ENCODE results near the gene FAT3. TPM values are rescaled to one million over a fixed set of nuclear protein-coding genes. Genes with fewer than 3 reads are reported as not detected.

FAT3 gene
- total and polyA plus RNA-seq, 2 of the 13 experiments (the other 11 are each of a cell fraction or from before 2014, with no cell fraction given) = not detected

DNA sequence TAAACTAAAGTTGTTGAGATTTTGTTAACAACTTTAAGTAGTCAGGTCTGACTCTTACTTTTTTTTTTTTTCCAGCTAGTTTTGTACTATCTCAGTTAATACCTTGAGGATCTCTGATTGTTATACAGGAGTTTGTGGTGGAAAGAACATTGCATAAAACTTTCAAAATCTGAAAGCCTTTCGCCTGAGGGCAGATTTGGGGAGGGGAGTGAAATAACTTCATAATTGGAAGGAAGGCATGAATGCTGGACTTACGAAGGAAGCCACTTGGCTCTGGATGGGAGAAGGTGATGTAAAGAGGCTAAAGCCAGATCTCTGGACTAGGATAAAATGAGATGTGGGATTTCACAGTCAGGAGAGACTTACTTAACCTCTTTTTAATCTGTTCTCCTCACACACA, 18.2 kb upstream of the FAT3 start (continued):
- TF ChIP-seq, protein P1, sequence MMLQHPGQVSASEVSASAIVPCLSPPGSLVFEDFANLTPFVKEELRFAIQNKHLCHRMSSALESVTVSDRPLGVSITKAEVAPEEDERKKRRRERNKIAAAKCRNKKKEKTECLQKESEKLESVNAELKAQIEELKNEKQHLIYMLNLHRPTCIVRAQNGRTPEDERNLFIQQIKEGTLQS (CRISPR knock-in tag; IDR thresholded peaks at IDR 0.05) = no peak
- TF ChIP-seq ZNF431 (CRISPR knock-in tag; IDR thresholded peaks at IDR 0.05; ENCODE audit: borderline replicate concordance, low read depth) = no peak
- no peak for TF ChIP-seq SOX6 (IDR thresholded peaks at IDR 0.05)
- no peak for TF ChIP-seq SOX6 (CRISPR knock-in tag; IDR thresholded peaks at IDR 0.05)

DNA sequence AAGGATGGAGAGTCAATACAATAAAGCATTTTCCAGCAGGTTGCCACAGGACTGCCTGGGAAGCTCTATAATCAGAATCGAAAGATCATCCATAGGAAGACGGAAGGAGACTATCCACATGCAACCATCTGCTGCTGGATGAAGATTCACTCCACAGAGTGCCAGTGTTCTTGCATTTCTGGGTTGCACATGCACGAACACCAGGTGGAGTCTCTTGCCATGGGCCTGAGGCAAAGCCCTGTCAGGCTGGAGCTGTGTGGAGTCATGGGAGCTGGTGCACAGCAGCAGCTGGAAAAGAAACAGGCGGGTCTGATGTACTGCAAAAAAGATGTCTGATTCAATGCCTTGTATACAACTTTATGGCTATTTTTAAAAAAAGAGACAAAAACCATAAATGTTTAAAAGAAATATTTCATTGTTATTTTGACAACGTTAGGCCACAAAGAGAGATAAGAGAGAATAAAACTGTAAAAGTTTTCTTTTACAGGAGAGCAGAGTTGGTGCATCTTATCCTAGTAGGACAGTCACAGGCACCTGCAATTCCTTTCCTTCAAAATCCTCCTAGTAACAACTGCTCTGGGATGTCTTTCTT, 12.9 kb upstream of the FAT3 start:
- POLR2A ChIA-PET = no interaction called here
- Histone ChIP-seq H3K4me1 (ENCODE audit: insufficient read depth, low read length) (no peaks in the 10 kb centered on the region), H3K36me3 (replicated peaks in 1 of 2; ENCODE audit: control insufficient read depth in 1 of 2, insufficient read depth in 2 of 2, low read length in 2 of 2) (no peaks in the 10 kb centered on the region), H3K4me2 (ENCODE audit: low read depth, low read length) (no peak overlapping the region), H3K79me2 (ENCODE audit: insufficient read depth, low read length) (no peaks in the 10 kb centered on the region), H4K20me1 (ENCODE audit: insufficient read depth, low read length) (no peaks in the 10 kb centered on the region), H3K27me3 (ENCODE audit: control insufficient read depth in 1 of 2, insufficient read depth in 2 of 2, low read length in 2 of 2) (no peaks in the 10 kb centered on the region), H2AFZ (ENCODE audit: low read length) (no peak overlapping the region), H3K9ac (ENCODE audit: insufficient read depth, low read depth, low read length) (no peak overlapping the region), H3K27ac (ENCODE audit: extremely low read length, insufficient read depth, low read length) (no peak overlapping the region), H3K9me3 (ENCODE audit: low read length) (no peaks in the 10 kb centered on the region), H3K4me3 (replicated peaks in 1 of 3; ENCODE audit: insufficient read depth in 1 of 3, low read depth in 2 of 3, low read length in 3 of 3) (no peak overlapping the region)
- peak; percentile 53 for TF ChIP-seq STAG1 (CRISPR knock-in tag; IDR thresholded peaks at IDR 0.05)
- no peak for TF ChIP-seq PLRG1 (conservative IDR thresholded peaks at IDR 0.05)
- TF ChIP-seq, protein P2, sequence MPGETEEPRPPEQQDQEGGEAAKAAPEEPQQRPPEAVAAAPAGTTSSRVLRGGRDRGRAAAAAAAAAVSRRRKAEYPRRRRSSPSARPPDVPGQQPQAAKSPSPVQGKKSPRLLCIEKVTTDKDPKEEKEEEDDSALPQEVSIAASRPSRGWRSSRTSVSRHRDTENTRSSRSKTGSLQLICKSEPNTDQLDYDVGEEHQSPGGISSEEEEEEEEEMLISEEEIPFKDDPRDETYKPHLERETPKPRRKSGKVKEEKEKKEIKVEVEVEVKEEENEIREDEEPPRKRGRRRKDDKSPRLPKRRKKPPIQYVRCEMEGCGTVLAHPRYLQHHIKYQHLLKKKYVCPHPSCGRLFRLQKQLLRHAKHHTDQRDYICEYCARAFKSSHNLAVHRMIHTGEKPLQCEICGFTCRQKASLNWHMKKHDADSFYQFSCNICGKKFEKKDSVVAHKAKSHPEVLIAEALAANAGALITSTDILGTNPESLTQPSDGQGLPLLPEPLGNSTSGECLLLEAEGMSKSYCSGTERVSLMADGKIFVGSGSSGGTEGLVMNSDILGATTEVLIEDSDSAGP (CRISPR knock-in tag; IDR thresholded peaks at IDR 0.05; ENCODE audit: borderline replicate concordance) = no peak
- peak; percentile 43; the same call in 1 of the 2 replicates for TF ChIP-seq SMC3 (IDR thresholded peaks at IDR 0.05; ENCODE audit: low read length)
- TF ChIP-seq, protein P3, sequence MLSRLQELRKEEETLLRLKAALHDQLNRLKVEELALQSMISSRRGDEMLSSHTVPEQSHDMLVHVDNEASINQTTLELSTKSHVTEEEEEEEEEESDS (CRISPR knock-in tag; IDR thresholded peaks at IDR 0.05; ENCODE audit: borderline replicate concordance) = no peak
- TF ChIP-seq ZNF235 (CRISPR knock-in tag; IDR thresholded peaks at IDR 0.05; ENCODE audit: borderline replicate concordance) = no peak
- TF ChIP-seq, protein P4, sequence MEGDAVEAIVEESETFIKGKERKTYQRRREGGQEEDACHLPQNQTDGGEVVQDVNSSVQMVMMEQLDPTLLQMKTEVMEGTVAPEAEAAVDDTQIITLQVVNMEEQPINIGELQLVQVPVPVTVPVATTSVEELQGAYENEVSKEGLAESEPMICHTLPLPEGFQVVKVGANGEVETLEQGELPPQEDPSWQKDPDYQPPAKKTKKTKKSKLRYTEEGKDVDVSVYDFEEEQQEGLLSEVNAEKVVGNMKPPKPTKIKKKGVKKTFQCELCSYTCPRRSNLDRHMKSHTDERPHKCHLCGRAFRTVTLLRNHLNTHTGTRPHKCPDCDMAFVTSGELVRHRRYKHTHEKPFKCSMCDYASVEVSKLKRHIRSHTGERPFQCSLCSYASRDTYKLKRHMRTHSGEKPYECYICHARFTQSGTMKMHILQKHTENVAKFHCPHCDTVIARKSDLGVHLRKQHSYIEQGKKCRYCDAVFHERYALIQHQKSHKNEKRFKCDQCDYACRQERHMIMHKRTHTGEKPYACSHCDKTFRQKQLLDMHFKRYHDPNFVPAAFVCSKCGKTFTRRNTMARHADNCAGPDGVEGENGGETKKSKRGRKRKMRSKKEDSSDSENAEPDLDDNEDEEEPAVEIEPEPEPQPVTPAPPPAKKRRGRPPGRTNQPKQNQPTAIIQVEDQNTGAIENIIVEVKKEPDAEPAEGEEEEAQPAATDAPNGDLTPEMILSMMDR (CRISPR knock-in tag; IDR thresholded peaks at IDR 0.05) = peak; percentile 53
- no peak for TF ChIP-seq ZSCAN21 (CRISPR knock-in tag; IDR thresholded peaks at IDR 0.05; ENCODE audit: borderline replicate concordance)
- TF ChIP-seq CEBPG (CRISPR knock-in tag; IDR thresholded peaks at IDR 0.05) = no peak
- peak; percentile 4 for DNase-seq (ENCODE audit: low spot score)
- ATAC-seq = peak; percentile 88
- no TSS peak for BruUV-seq (replicated peaks)
- CTCF ChIA-PET (ENCODE audit: low intra/inter-chr PET ratio, low total read pairs) = no interaction called here
- WGBS (ENCODE audit: low lambda C conversion rate) = 12% methylated on average over 5 of the region's 5 CpGs
- intact Hi-C loops (cut with micrococcal nuclease; ENCODE audit: unreplicated experiment) = no loop called here
- in situ Hi-C loops (cut with HindIII; ENCODE audit: extremely low pct_ligation_motif_present, low pct_unique_long_range_greater_than_20kb) = no loop called here
- FAIRE-seq = no peak
